ENCODE data around the gene CAND2.

DNA sequence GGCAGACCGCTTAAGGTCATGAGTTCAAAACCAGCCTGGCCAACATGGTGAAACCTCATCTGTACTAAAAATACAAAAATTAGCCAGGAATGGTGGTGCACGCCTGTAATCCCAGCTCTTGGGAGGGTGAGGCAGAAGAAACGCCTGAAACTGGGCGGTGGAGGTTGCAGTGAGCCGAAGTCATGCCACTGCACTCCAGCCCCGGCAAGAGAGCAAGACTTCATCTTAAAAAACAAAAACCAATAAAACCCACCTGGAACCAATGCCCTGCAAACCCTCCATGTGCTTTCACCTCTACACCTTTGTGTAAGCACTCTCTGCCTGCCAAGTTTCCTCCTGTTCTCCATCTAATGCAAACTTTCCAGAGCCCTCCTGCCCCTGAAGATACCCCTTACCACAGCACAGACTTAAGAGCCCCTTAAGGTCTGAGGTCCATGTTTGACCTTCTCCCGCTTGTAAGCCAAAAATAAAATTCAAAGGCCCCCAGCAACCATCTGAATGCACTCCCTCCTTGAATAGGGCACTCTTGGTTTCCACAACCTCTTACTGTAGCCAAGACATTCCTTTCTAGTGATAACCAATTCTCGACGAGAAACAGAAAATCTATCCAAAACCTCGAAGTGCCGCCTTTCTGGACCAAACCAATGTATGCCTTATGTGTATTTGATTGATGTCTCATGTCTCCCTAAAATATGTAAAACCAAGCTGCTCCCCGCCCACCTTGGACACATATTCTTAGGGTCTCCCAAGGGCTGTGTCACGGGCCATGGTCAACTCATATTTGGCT is 41.9 kb downstream of the CAND2 start:
- TF ChIP-seq, protein P1, sequence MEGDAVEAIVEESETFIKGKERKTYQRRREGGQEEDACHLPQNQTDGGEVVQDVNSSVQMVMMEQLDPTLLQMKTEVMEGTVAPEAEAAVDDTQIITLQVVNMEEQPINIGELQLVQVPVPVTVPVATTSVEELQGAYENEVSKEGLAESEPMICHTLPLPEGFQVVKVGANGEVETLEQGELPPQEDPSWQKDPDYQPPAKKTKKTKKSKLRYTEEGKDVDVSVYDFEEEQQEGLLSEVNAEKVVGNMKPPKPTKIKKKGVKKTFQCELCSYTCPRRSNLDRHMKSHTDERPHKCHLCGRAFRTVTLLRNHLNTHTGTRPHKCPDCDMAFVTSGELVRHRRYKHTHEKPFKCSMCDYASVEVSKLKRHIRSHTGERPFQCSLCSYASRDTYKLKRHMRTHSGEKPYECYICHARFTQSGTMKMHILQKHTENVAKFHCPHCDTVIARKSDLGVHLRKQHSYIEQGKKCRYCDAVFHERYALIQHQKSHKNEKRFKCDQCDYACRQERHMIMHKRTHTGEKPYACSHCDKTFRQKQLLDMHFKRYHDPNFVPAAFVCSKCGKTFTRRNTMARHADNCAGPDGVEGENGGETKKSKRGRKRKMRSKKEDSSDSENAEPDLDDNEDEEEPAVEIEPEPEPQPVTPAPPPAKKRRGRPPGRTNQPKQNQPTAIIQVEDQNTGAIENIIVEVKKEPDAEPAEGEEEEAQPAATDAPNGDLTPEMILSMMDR (IDR thresholded peaks at IDR 0.05): no peak
- TF ChIP-seq POLR2AphosphoS5 (IDR thresholded peaks at IDR 0.05): no peak

All from breast epithelium (tissue), 3 donors.